TTC549 (cell line): ENCODE results near the gene SLC22A23.

Experiments
- FAIRE-seq: peaks from 2 replicates; lab custom pipeline; 2012; peaks lifted over from hg19 to GRCh38; lab: Jason Lieb, UNC

SLC22A23 gene

DNA sequence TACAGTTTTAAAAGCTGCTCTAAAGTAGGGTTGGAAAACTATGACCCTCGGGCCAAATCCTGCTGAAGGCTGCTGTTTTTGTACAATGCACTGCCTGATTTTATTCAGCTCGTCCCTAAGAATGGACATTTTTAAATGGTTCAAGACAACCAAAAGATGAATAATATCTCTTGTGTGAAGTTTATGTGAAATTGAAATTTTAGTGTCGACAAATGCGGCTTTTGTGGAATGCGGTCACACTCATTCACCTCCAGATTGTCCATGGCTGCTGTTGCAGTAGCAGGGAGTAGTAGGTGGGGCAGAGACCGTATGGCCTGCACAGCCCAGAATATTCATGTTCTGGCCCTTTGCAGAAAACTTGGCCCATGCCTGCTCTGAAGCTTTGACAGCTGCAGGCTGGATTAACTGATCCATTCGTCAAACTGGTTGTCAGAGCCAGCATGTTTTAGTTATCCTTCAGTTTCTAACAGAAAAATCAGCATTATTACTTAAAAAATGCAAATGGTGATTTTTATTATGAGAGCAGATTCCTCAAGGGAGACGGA lies 106.5 kb downstream of the SLC22A23 start:
- FAIRE-seq = no peak

DNA sequence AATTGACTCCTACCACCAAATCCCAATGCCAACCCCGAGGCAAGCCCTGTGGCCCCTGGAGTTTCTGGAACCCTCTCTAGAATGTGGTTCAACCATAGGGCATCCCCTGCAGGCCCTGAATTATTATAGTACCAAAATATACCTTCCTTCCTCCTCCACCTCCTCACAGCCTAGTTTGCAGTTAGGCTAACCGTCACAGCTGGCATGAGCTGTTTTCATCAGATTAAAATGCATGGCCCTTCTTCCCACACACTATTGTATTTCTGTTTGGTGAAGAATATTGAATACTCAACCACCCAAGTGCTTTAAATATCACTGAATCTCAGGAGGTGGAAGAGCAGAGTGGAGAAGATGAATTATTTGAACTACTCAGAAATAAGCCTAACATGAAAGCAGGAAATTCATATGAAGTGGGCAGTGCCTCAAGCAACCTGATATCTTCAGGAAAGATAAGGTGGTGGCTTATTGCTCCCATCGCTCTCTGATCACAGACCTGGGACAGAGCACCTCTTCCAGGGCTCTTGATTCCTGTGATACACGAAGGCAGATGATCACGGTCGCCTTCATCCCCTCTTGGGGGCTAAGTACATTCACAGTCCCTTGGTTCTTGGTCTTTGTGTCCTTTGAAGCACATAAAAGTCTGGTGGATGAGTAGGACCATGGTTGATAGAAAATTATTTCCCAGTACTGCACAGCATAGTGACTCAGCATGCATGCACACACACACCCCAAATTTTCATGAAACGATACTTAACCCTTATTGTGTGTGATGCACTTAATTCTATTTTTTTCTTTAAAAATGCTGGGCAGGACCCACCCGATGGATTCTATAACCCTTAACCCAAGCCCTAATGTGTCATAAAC lies 107.2 kb downstream of the SLC22A23 start:
- no peak for FAIRE-seq

- FAIRE-seq = no peak
Observed at GRCh38 chr6:3348821-3349220, 108.0 kb downstream of the SLC22A23 start.

GRCh38 chr6:3347826-3348225 lies 109.0 kb downstream of the SLC22A23 start:
- no peak for FAIRE-seq

GRCh38 chr6:3347247-3347646 lies 109.6 kb downstream of the SLC22A23 start:
- no peak for FAIRE-seq

DNA sequence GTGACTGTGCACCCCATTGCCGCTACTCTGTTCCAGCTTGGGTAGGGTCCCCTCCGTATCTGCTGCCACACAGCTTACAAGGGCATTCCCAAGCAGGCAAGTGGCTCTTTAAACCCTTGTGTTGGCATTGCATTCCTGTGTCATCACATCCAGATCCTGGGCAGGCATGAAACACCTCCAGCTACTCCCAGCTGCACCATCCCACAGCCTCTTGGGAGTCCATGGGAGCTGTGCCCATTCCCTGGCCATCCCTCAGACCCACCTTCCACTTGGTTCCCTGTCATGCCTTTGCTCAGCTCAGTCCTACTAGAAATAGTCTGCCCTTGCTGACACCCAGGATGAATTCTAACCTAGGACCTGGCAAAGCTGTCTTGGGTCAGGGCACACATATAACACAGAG lies 110.4 kb downstream of the SLC22A23 start:
- FAIRE-seq = no peak

DNA sequence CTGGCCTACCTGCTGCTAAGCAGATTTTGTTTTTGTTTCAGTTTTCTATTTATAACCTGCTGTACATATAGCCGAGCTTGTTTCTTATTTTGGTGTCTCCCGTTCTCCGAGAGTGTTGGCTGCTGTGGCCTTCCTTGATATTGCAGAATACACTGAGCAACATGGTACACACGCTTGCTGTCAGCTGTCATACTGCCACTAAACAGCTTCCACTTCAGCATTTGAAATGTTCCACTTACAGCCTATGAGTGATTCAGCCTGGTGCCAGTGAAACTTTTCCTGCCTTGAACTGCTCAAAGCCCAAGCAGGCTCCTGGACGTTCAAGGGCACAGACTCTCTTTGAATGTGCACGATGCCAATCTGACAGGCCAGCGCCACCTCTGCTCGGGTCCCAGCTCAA lies 111.0 kb downstream of the SLC22A23 start:
- no peak for FAIRE-seq

DNA sequence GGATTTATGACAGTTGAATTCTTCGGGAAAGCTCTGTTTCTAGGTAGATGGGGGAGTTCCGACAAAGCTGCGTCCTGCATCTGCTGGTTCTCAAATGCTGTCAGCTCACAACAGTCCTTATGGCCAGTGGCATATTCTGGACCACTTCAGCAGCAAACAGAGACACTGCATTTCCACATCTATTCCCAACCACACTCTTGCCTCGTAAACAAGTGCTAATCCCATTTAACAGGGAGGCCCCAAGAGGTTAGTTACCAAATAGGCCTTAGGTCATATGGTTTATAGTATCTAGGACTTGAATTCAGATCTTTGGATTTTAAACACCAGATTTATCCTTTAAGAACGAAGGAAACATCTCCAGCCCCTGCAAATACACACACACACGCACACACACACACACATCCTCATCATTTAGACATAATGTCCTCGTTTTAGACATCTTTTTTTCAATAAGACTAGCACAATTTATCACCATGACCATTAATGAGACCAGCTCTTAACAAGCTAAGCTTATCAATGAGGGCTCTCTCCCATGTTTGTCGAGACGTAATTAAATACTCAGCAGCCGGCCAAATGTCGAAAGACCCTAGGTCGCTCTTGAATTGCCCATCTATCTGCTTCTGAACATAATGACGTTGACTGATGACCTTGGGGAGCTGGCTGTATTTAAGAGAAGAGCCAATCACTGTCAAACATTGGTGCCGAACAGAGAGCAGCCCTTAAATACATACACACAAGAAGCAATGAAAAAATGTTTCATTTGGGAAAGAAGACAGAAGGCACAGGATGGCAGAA lies 113.6 kb downstream of the SLC22A23 start:
- no peak for FAIRE-seq

GRCh38 chr6:3341467-3341866 lies 115.4 kb downstream of the SLC22A23 start:
- FAIRE-seq = no peak

DNA sequence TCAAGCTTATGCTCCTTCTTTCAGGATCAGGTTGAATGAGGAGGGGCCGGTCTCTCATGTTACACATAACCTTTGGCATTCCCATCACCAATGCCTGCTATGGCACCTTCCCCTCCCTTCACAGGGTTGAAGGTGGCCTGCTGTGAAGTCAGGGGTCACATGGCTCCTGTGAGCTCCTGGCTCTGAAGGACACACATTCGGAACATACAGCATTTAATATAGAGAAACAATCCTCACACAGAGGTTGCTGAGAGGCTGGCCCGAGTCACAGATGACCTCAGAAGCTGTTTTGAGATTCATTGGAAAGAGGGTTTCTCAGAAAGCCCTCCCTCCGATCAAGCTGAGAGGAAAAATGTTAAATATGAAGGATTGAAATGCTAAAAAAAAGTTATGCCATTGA lies 116.0 kb downstream of the SLC22A23 start:
- FAIRE-seq = no peak

- no peak for FAIRE-seq
Observed at GRCh38 chr6:3340358-3340802, 116.5 kb downstream of the SLC22A23 start.

DNA sequence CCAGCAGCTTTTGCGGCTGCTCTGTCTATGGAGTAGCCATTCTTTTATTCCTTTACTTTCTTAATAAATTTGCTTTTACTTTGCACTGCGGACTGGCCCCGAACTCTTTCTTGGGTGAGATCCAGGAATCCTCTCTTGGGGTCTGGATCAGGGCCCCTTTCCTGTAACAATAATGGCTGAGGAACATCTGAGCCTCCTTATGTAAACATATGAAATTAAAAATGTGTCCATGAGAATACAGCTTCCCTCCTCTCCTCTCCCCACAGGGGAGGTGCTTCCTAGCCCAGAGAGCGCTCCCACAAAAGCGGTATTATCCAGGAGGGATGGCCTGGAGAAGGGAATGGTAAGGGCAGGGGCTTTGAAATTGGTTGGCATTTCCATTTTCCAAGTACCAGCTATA lies 117.0 kb downstream of the SLC22A23 start:
- FAIRE-seq = no peak

- FAIRE-seq = no peak
Observed at GRCh38 chr6:3337521-3338350, 119.1 kb downstream of the SLC22A23 start.

DNA sequence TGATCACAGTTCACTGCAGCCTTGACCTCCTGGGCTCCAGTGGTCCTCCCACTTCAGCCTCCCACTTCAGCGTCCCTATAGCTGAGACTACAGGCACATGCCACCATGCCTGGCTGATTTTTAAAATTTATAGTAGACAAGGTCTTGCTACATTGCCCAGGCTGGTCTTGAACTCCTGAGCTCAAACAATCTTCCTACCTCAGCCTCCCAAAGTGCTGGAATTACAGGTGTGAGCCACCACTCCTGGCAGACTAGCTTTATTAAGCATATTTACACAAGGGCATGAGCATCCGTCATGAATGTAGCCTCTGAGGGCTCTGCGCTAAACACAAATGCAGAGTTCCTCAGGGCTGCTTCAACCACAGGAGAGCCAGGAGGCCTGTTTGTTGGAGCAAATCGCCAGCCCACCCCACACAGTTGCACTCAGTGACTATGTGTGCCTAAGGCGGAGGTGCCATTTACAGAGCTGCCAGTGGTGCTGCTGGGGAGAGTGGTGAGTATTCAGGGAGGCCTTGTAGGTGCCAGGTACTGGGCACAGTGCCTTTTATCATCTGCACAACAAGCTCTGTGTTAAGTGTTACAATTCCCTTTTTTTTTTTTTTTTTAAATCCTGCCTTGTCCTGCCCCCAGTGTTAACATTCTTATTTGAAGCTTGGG lies 119.9 kb downstream of the SLC22A23 start:
- no peak for FAIRE-seq

- no peak for FAIRE-seq
Observed at GRCh38 chr6:3336066-3336786, 120.6 kb downstream of the SLC22A23 start.

DNA sequence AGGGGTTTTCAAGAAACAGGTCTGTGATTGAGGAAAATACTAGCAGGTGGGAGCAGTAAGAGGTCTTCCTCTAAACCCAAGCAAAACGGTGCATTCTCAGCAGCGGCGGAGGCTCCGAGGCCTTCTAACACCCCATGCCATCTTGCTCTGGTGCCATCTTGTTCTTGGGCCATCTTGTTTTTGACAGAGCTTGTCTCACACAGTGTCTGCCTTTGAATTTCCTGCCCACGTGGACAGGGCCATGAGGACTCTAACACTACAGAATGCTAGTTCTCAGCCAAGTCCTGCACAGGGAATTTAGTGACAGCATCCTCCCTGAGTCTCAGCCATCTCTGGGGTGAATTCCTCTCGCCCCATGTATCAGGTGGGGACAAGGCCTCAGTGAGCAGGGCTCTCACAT lies 121.7 kb downstream of the SLC22A23 start:
- FAIRE-seq = no peak

DNA sequence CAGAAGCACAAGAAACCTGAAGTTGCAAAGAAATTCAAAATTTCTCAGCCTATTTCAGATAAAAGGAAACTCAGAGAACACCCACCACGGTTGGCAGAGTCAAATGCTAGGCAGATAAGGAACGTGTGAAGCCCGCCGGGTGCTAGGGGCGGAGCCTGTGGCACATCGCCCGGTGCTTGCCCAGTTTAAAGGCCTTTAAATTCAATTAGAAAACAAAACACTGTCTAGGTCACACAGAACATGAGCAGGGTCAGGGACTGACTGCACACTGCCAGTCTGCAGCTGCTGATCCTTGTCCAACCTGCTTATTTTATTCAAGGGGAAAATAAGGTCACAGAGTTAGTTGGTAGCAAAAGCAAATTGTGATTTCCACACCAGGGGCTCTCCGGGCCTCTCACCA lies 122.3 kb downstream of the SLC22A23 start:
- no peak for FAIRE-seq

DNA sequence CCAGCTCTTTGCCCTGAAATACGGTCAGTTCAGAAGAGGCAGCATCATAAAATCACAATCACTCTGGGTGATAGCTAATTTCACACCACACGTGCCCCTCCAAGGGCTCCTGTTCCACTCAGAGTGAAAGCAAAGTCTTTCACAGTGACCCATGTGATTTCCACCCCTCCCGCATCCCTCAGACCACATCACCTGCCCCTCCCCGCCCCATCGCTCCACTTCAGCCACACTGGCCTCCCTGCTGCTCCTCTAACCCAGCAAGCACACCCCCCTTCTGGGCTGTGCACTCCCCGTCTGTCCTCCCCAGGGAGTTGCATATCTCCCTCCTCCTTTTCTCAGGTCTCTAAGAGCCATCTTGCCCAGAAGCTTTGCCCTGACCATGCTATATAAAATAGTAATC lies 123.6 kb downstream of the SLC22A23 start:
- FAIRE-seq = no peak

- no peak for FAIRE-seq
Observed at GRCh38 chr6:3331971-3332370, 124.9 kb downstream of the SLC22A23 start.

GRCh38 chr6:3331494-3331893 lies 125.4 kb downstream of the SLC22A23 start:
- no peak for FAIRE-seq

GRCh38 chr6:3330199-3330598 lies 126.7 kb downstream of the SLC22A23 start:
- no peak for FAIRE-seq
